ENCODE results near the gene COX7A2L. TPM values are rescaled to one million over a fixed set of nuclear protein-coding genes. Genes with fewer than 3 reads are reported as not detected.

Gene COX7A2L
- total and polyA plus RNA-seq, 9 of the 15 experiments (the other 6 are each of a cell fraction or from before 2014, with no cell fraction given): 118 to 481 (median 163) TPM

- H4K20me1 ChIP-seq (replicated peaks; ENCODE audit: control insufficient read depth, insufficient read depth, low read length): no peaks in the 10 kb centered on the region
- POLR2A ChIA-PET: no interaction called here
- no peaks in the 10 kb centered on the region for H3K9me1 ChIP-seq (ENCODE audit: control insufficient read depth, insufficient read depth, low read length)
- no peak overlapping the region for H2AFZ ChIP-seq (ENCODE audit: low read depth, low read length)
- TF ChIP-seq ADNP (tag; IDR thresholded peaks at IDR 0.05) (no peak), NCOA1 (IDR thresholded peaks at IDR 0.05; ENCODE audit: low read depth) (no peak)
- no peak overlapping the region for H3K27ac ChIP-seq (ENCODE audit: extremely low read depth, low read depth, low read length)
- 96% methylated on average over 3 of the region's 3 CpGs for WGBS (ENCODE audit: insufficient coverage, low coverage, missing lambda C conversion rate)
- H3K9ac ChIP-seq (ENCODE audit: insufficient read depth in 1 of 2, low read depth in 2 of 2, low read length in 2 of 2): no peak overlapping the region
- H3K79me2 ChIP-seq (ENCODE audit: control insufficient read depth, insufficient read depth, low read length): no peaks in the 10 kb centered on the region
- ATAC-seq: no peak
- CTCF ChIA-PET (ENCODE audit: low intra/inter-chr PET ratio): no interaction called here
- H3K4me3 ChIP-seq: no peak overlapping the region
- DNase-seq (ENCODE audit: extremely low read depth in 1 of 4, low spot score in 3 of 4): no peak
- in situ Hi-C loops (cut with MboI) (no loop called here), intact Hi-C loops (cut with micrococcal nuclease) (no loop called here)
- no peak overlapping the region for H3K4me2 ChIP-seq (ENCODE audit: insufficient read depth, low read length)
- no peaks in the 10 kb centered on the region for H3K9me3 ChIP-seq (replicated peaks; ENCODE audit: control insufficient read depth, insufficient read depth, low read depth, low read length)
- no TSS peak for BruUV-seq (replicated peaks)
- no peak for FAIRE-seq
- H3K4me1 ChIP-seq (replicated peaks in 1 of 2; ENCODE audit: control insufficient read depth in 2 of 2, insufficient read depth in 2 of 2, low read length in 2 of 2): peaks cover 0 to 9% of the 10 kb centered on the region in 2 experiments; a peak in 2 of 5 replicates
- H3K27me3 ChIP-seq (ENCODE audit: control insufficient read depth in 2 of 2, insufficient read depth in 2 of 2, low read length in 2 of 2): no peaks in the 10 kb centered on the region
- peaks cover 78% of the 10 kb centered on the region for H3K36me3 ChIP-seq (ENCODE audit: control insufficient read depth, insufficient read depth, low read length)
Measured at GRCh38 chr2:42334220-42334619, 26.8 kb downstream of the COX7A2L start.

DNA sequence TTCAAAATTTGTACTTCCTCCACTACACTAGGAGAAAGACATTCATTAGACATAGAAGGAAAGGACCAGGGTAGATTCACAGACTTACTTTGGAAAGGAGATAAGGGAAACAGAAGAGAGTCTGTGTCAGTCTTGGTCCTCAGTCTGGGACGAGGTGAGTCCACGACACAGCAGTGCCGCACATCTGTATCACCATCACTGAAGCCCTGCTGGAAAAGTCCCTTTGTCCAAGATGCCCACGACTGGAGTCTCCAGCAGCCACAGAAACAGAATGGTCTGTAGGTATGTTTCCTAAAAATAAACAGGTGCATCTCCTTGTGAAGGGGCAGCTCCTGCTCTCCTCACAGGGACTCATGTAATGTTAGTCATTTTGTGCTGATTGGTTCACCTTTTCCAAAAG, 27.4 kb downstream of the COX7A2L start:
- CTCF ChIA-PET (ENCODE audit: low intra/inter-chr PET ratio): no interaction called here
- 95% methylated on average over 4 of the region's 4 CpGs for WGBS (ENCODE audit: insufficient coverage, low coverage, missing lambda C conversion rate)
- TF ChIP-seq, protein P1, sequence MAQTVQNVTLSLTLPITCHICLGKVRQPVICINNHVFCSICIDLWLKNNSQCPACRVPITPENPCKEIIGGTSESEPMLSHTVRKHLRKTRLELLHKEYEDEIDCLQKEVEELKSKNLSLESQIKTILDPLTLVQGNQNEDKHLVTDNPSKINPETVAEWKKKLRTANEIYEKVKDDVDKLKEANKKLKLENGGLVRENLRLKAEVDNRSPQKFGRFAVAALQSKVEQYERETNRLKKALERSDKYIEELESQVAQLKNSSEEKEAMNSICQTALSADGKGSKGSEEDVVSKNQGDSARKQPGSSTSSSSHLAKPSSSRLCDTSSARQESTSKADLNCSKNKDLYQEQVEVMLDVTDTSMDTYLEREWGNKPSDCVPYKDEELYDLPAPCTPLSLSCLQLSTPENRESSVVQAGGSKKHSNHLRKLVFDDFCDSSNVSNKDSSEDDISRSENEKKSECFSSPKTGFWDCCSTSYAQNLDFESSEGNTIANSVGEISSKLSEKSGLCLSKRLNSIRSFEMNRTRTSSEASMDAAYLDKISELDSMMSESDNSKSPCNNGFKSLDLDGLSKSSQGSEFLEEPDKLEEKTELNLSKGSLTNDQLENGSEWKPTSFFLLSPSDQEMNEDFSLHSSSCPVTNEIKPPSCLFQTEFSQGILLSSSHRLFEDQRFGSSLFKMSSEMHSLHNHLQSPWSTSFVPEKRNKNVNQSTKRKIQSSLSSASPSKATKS (CRISPR knock-in tag; IDR thresholded peaks at IDR 0.05): no peak
- no peak for TF ChIP-seq BMI1 (IDR thresholded peaks at IDR 0.05; ENCODE audit: low read length)
- TF ChIP-seq, protein P2, sequence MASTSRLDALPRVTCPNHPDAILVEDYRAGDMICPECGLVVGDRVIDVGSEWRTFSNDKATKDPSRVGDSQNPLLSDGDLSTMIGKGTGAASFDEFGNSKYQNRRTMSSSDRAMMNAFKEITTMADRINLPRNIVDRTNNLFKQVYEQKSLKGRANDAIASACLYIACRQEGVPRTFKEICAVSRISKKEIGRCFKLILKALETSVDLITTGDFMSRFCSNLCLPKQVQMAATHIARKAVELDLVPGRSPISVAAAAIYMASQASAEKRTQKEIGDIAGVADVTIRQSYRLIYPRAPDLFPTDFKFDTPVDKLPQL (IDR thresholded peaks at IDR 0.05; ENCODE audit: extremely low read depth, insufficient read length): no peak
- TF ChIP-seq, protein P3, sequence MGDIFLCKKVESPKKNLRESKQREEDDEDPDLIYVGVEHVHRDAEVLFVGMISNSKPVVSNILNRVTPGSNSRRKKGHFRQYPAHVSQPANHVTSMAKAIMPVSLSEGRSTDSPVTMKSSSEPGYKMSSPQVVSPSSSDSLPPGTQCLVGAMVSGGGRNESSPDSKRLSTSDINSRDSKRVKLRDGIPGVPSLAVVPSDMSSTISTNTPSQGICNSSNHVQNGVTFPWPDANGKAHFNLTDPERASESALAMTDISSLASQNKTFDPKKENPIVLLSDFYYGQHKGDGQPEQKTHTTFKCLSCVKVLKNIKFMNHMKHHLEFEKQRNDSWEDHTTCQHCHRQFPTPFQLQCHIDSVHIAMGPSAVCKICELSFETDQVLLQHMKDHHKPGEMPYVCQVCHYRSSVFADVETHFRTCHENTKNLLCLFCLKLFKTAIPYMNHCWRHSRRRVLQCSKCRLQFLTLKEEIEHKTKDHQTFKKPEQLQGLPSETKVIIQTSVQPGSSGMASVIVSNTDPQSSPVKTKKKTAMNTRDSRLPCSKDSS (IDR thresholded peaks at IDR 0.05; ENCODE audit: low read depth, partially characterized antibody): no peak
- no peak for TF ChIP-seq EGR1 (conservative IDR thresholded peaks at IDR 0.05)
- no peak for TF ChIP-seq ZNF23 (CRISPR knock-in tag; IDR thresholded peaks at IDR 0.05)
- no peak for TF ChIP-seq ZBTB33 (CRISPR knock-in tag; IDR thresholded peaks at IDR 0.05)
- TF ChIP-seq TSC22D4 (tag; IDR thresholded peaks at IDR 0.05): no peak
- TF ChIP-seq ZNF830 (CRISPR knock-in tag; IDR thresholded peaks at IDR 0.05): no peak

More for the DNA sequence above, 27.4 kb downstream of the COX7A2L start:
- POLR2A ChIA-PET: no interaction called here
- Histone ChIP-seq H4K20me1 (replicated peaks; ENCODE audit: control insufficient read depth, insufficient read depth, low read length) (no peaks in the 10 kb centered on the region), H2AFZ (ENCODE audit: low read depth, low read length) (no peak overlapping the region), H3K9ac (ENCODE audit: insufficient read depth in 1 of 2, low read depth in 2 of 2, low read length in 2 of 2) (no peak overlapping the region), H3K79me2 (ENCODE audit: control insufficient read depth, insufficient read depth, low read length) (no peaks in the 10 kb centered on the region), H3K4me2 (ENCODE audit: insufficient read depth, low read length) (no peak overlapping the region), H3K4me3 (no peak overlapping the region), H3K27ac (ENCODE audit: extremely low read depth, low read depth, low read length) (no peak overlapping the region), H3K36me3 (ENCODE audit: control insufficient read depth, insufficient read depth, low read length) (peaks cover 83% of the 10 kb centered on the region), H3K27me3 (ENCODE audit: control insufficient read depth in 2 of 2, insufficient read depth in 2 of 2, low read length in 2 of 2) (no peaks in the 10 kb centered on the region), H3K9me1 (ENCODE audit: control insufficient read depth, insufficient read depth, low read length) (no peaks in the 10 kb centered on the region), H3K9me3 (replicated peaks; ENCODE audit: control insufficient read depth, insufficient read depth, low read depth, low read length) (no peaks in the 10 kb centered on the region), H3K4me1 (replicated peaks in 1 of 2; ENCODE audit: control insufficient read depth in 2 of 2, insufficient read depth in 2 of 2, low read length in 2 of 2) (peaks cover 0 to 9% of the 10 kb centered on the region in 2 experiments; a peak in 2 of 5 replicates)
- in situ Hi-C loops (cut with MboI): no loop called here
- DNase-seq (ENCODE audit: extremely low read depth in 1 of 4, low spot score in 3 of 4) (no peak), ATAC-seq (no peak), FAIRE-seq (no peak)
- no TSS peak for BruUV-seq (replicated peaks)
- intact Hi-C loops (cut with micrococcal nuclease): no loop called here
